Measurements from ENCODE around the gene ACER3.
"Not testable (repeated sequence)": the region's sequence is repeated elsewhere in the genome, so short reads cannot be mapped to it uniquely, and the experiment has no call there.

Gene ACER3

GRCh38 chr11:77036398-77036797 lies 175.7 kb downstream of the ACER3 start:
- no peak for DNase-seq (ENCODE audit: extremely low read depth in 1 of 2, low read depth in 1 of 2)

- DNase-seq (ENCODE audit: extremely low read depth in 1 of 2, low read depth in 1 of 2): no peak
Measured at GRCh38 chr11:77037057-77037456, 176.3 kb downstream of the ACER3 start.

- DNase-seq (ENCODE audit: extremely low read depth in 1 of 2, low read depth in 1 of 2): no peak
Measured at GRCh38 chr11:77038029-77038824, 177.5 kb downstream of the ACER3 start.

- no peak for DNase-seq (ENCODE audit: extremely low read depth in 1 of 2, low read depth in 1 of 2)
Measured at GRCh38 chr11:77038825-77039326, 178.2 kb downstream of the ACER3 start.

- no peak for DNase-seq (ENCODE audit: extremely low read depth in 1 of 2, low read depth in 1 of 2)
Measured at GRCh38 chr11:77039491-77040400, 179.0 kb downstream of the ACER3 start.

GRCh38 chr11:77040401-77040777 lies 179.7 kb downstream of the ACER3 start:
- no peak for DNase-seq (ENCODE audit: extremely low read depth in 1 of 2, low read depth in 1 of 2)

GRCh38 chr11:77040889-77041288 lies 180.2 kb downstream of the ACER3 start:
- no peak for DNase-seq (ENCODE audit: extremely low read depth in 1 of 2, low read depth in 1 of 2)

- no peak for DNase-seq (ENCODE audit: extremely low read depth in 1 of 2, low read depth in 1 of 2)
Measured at GRCh38 chr11:77042111-77042726, 181.5 kb downstream of the ACER3 start.

GRCh38 chr11:77044356-77044755 lies 183.6 kb downstream of the ACER3 start:
- no peak for DNase-seq (ENCODE audit: extremely low read depth in 1 of 2, low read depth in 1 of 2)

- DNase-seq (ENCODE audit: extremely low read depth in 1 of 2, low read depth in 1 of 2): no peak
Measured at GRCh38 chr11:77044886-77045285, 184.2 kb downstream of the ACER3 start.

GRCh38 chr11:77046060-77046501 lies 185.4 kb downstream of the ACER3 start:
- peak in 1 of 2 donors; percentile 37 for DNase-seq (ENCODE audit: extremely low read depth in 1 of 2, low read depth in 1 of 2)

GRCh38 chr11:77047007-77047927 lies 186.5 kb downstream of the ACER3 start:
- peak; percentile 50 to 58 for DNase-seq (ENCODE audit: extremely low read depth in 1 of 2, low read depth in 1 of 2)

- not testable (repeated sequence) for DNase-seq (ENCODE audit: extremely low read depth in 1 of 2, low read depth in 1 of 2)
Measured at GRCh38 chr11:77047928-77048446, 187.3 kb downstream of the ACER3 start.

- DNase-seq (ENCODE audit: extremely low read depth in 1 of 2, low read depth in 1 of 2): no peak
Measured at GRCh38 chr11:77049026-77049425, 188.3 kb downstream of the ACER3 start.

- DNase-seq (ENCODE audit: extremely low read depth in 1 of 2, low read depth in 1 of 2): no peak
Measured at GRCh38 chr11:77051511-77051910, 190.8 kb downstream of the ACER3 start.

GRCh38 chr11:77052518-77052917 lies 191.8 kb downstream of the ACER3 start:
- DNase-seq (ENCODE audit: extremely low read depth in 1 of 2, low read depth in 1 of 2): no peak

GRCh38 chr11:77053217-77054015 lies 192.7 kb downstream of the ACER3 start:
- no peak for DNase-seq (ENCODE audit: extremely low read depth in 1 of 2, low read depth in 1 of 2)

GRCh38 chr11:77054084-77054483 lies 193.4 kb downstream of the ACER3 start:
- no peak for DNase-seq (ENCODE audit: extremely low read depth in 1 of 2, low read depth in 1 of 2)

- no peak for DNase-seq (ENCODE audit: extremely low read depth in 1 of 2, low read depth in 1 of 2)
Measured at GRCh38 chr11:77055101-77055561, 194.4 kb downstream of the ACER3 start.

All from activated CD8-positive, alpha-beta memory T cell treated with anti-CD3 and anti-CD28 coated beads for 1 hour (primary cell).